ENCODE data around the gene CHN2. TPM values are rescaled to one million over a fixed set of nuclear protein-coding genes. Genes with fewer than 3 reads are reported as not detected.

CHN2 gene
- total RNA-seq, 1 experiment from 2014 or later = 0.15 TPM

DNA sequence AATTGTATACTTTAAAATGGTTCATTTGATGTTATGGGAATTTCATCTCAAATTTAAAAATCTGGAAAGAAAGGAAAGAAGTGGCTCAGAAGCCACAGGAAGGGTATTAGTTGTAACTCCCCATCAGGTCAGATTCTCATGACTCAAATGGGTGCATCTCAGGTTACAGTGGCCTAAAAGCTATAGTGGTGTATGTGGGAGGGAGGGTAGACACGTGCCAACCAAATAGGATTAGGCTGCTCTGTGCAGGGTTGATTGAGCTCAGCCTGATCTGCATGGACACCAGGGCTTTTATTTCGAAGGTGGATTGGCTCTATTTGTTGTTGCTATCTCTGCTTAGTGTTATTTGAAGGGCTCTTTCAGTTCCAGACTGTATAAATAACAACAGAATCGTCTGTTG lies 247.6 kb downstream of the CHN2 start:
- ATAC-seq = peak; percentile 48; the same call in 1 of the 2 replicates

DNA sequence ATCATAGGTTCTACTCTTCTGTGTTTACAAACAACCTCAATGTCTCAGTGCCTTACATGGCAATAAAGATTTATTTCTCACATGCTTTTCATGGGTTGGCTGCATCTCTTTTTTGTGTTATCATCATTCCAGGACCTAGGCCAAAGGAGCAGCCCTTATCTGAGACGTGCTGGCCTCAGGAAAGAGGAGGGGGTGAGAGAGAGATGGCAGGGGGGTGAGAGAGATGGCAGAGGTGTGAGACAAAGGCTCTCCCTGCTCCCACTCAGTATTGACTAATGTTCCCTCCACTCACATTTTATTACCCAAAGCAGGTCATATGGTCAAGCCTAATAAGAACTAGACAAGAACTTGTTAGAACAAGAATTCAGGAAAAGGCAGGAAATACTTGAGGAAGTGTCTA lies 249.0 kb downstream of the CHN2 start:
- TF ChIP-seq SIN3A (IDR thresholded peaks at IDR 0.05; ENCODE audit: borderline replicate concordance, insufficient read depth, low read depth, low read length) (no peak), POLR2AphosphoS5 (IDR thresholded peaks at IDR 0.05; ENCODE audit: low read depth, low read length) (no peak), TCF7L2 (IDR thresholded peaks at IDR 0.05; ENCODE audit: low read depth, low read length) (no peak)
- TF ChIP-seq, protein P1, sequence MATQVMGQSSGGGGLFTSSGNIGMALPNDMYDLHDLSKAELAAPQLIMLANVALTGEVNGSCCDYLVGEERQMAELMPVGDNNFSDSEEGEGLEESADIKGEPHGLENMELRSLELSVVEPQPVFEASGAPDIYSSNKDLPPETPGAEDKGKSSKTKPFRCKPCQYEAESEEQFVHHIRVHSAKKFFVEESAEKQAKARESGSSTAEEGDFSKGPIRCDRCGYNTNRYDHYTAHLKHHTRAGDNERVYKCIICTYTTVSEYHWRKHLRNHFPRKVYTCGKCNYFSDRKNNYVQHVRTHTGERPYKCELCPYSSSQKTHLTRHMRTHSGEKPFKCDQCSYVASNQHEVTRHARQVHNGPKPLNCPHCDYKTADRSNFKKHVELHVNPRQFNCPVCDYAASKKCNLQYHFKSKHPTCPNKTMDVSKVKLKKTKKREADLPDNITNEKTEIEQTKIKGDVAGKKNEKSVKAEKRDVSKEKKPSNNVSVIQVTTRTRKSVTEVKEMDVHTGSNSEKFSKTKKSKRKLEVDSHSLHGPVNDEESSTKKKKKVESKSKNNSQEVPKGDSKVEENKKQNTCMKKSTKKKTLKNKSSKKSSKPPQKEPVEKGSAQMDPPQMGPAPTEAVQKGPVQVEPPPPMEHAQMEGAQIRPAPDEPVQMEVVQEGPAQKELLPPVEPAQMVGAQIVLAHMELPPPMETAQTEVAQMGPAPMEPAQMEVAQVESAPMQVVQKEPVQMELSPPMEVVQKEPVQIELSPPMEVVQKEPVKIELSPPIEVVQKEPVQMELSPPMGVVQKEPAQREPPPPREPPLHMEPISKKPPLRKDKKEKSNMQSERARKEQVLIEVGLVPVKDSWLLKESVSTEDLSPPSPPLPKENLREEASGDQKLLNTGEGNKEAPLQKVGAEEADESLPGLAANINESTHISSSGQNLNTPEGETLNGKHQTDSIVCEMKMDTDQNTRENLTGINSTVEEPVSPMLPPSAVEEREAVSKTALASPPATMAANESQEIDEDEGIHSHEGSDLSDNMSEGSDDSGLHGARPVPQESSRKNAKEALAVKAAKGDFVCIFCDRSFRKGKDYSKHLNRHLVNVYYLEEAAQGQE (IDR thresholded peaks at IDR 0.05; ENCODE audit: insufficient read depth in 1 of 2, low read depth in 2 of 2, low read length in 1 of 2) = no peak
- TF ChIP-seq, protein P2, sequence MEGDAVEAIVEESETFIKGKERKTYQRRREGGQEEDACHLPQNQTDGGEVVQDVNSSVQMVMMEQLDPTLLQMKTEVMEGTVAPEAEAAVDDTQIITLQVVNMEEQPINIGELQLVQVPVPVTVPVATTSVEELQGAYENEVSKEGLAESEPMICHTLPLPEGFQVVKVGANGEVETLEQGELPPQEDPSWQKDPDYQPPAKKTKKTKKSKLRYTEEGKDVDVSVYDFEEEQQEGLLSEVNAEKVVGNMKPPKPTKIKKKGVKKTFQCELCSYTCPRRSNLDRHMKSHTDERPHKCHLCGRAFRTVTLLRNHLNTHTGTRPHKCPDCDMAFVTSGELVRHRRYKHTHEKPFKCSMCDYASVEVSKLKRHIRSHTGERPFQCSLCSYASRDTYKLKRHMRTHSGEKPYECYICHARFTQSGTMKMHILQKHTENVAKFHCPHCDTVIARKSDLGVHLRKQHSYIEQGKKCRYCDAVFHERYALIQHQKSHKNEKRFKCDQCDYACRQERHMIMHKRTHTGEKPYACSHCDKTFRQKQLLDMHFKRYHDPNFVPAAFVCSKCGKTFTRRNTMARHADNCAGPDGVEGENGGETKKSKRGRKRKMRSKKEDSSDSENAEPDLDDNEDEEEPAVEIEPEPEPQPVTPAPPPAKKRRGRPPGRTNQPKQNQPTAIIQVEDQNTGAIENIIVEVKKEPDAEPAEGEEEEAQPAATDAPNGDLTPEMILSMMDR (IDR thresholded peaks at IDR 0.05) = no peak
- H3K36me3 ChIP-seq (ENCODE audit: control insufficient read depth, insufficient read depth, low read length) = no peaks in the 10 kb centered on the region
- ChIA-PET CTCF (no interaction called here), POLR2A (no interaction called here)
- H3K4me1 ChIP-seq (ENCODE audit: control insufficient read depth, insufficient read depth, low read length) = no peaks in the 10 kb centered on the region
- H3K27ac ChIP-seq (ENCODE audit: low read length) = no peak overlapping the region
- H3K27me3 ChIP-seq (ENCODE audit: control insufficient read depth, insufficient read depth, low read length) = peaks cover 5% of the 10 kb centered on the region; the same call in 1 of the 2 replicates
- DNase-seq (ENCODE audit: low read depth, low spot score) = no peak
- no peak for ATAC-seq
- no peaks in the 10 kb centered on the region for H3K9me3 ChIP-seq (ENCODE audit: control insufficient read depth, insufficient read depth, low read depth, low read length)
- no peak overlapping the region for H3K4me3 ChIP-seq (ENCODE audit: low read depth in 2 of 2, low read length in 2 of 2)
- in situ Hi-C loops (cut with HindIII; ENCODE audit: low pct_unique_long_range_greater_than_20kb, low sequenced_read_pairs) = no loop called here
- intact Hi-C loops (cut with micrococcal nuclease; ENCODE audit: unreplicated experiment) = no loop called here
- no TSS peak for BruUV-seq (replicated peaks)

More for the DNA sequence above, 247.6 kb downstream of the CHN2 start:
- in situ Hi-C loops (cut with HindIII; ENCODE audit: low pct_unique_long_range_greater_than_20kb, low sequenced_read_pairs) = no loop called here
- TF ChIP-seq SIN3A (IDR thresholded peaks at IDR 0.05; ENCODE audit: borderline replicate concordance, insufficient read depth, low read depth, low read length) = no peak
- TF ChIP-seq TCF7L2 (IDR thresholded peaks at IDR 0.05; ENCODE audit: low read depth, low read length) = no peak
- TF ChIP-seq, protein P2 (IDR thresholded peaks at IDR 0.05) = no peak
- TF ChIP-seq, protein P1 (IDR thresholded peaks at IDR 0.05; ENCODE audit: insufficient read depth in 1 of 2, low read depth in 2 of 2, low read length in 1 of 2) = no peak
- no peak for TF ChIP-seq POLR2AphosphoS5 (IDR thresholded peaks at IDR 0.05; ENCODE audit: low read depth, low read length)
- intact Hi-C loops (cut with micrococcal nuclease; ENCODE audit: unreplicated experiment) = no loop called here
- Histone ChIP-seq H3K27me3 (ENCODE audit: control insufficient read depth, insufficient read depth, low read length) (peaks cover 3% of the 10 kb centered on the region), H3K27ac (ENCODE audit: low read length) (no peak overlapping the region), H3K4me1 (ENCODE audit: control insufficient read depth, insufficient read depth, low read length) (no peaks in the 10 kb centered on the region), H3K36me3 (ENCODE audit: control insufficient read depth, insufficient read depth, low read length) (no peaks in the 10 kb centered on the region), H3K9me3 (ENCODE audit: control insufficient read depth, insufficient read depth, low read depth, low read length) (no peaks in the 10 kb centered on the region), H3K4me3 (ENCODE audit: low read depth in 2 of 2, low read length in 2 of 2) (no peak overlapping the region)
- ChIA-PET CTCF (no interaction called here), POLR2A (no interaction called here)
- no TSS peak for BruUV-seq (replicated peaks)
- no peak for DNase-seq (ENCODE audit: low read depth, low spot score)

Data from Panc1 (cell line).